Stimulated activated effector memory CD8-positive, alpha-beta T cell treated with anti-CD3 and anti-CD28 coated beads, Interleukin-12 subunit alpha, Interleukin-12 subunit beta, amount 100 ng/mL, for 72 hours (primary cell): ENCODE data around the gene AKT2.
"Not testable (repeated sequence)": the region's sequence is repeated elsewhere in the genome, so short reads cannot be mapped to it uniquely, and the experiment has no call there.

Source experiments
- ATAC-seq: fragments of 150-1000 bp; cut with Tn5 transposase; 2 replicates; pipeline ENCODE4 v1.10.0; 2021
- DNase-seq, 2 donors: peaks; one replicate each; pipeline ENCODE4 v3.0.0; 2021 to 2022; ENCODE audit warnings: low spot score in 2 of 2
- H3K27ac Mint-ChIP-seq: one replicate; pipeline ENCODE4 v1.8.0; 2022; ENCODE audit warnings: mild to moderate bottlenecking, mixed read lengths
- H3K36me3 Mint-ChIP-seq: one replicate; pipeline ENCODE4 v1.8.0; 2022; ENCODE audit warnings: mild to moderate bottlenecking, mixed read lengths
- H3K4me1 Mint-ChIP-seq: one replicate; pipeline ENCODE4 v1.8.0; 2022; ENCODE audit warnings: mixed read lengths
- H3K4me3 Mint-ChIP-seq: one replicate; pipeline ENCODE4 v1.8.0; 2022; ENCODE audit warnings: mild to moderate bottlenecking, mixed read lengths
- H3K9me3 Mint-ChIP-seq: one replicate; pipeline ENCODE4 v1.8.0; 2022; ENCODE audit warnings: mixed read lengths

The AKT2 gene

DNA sequence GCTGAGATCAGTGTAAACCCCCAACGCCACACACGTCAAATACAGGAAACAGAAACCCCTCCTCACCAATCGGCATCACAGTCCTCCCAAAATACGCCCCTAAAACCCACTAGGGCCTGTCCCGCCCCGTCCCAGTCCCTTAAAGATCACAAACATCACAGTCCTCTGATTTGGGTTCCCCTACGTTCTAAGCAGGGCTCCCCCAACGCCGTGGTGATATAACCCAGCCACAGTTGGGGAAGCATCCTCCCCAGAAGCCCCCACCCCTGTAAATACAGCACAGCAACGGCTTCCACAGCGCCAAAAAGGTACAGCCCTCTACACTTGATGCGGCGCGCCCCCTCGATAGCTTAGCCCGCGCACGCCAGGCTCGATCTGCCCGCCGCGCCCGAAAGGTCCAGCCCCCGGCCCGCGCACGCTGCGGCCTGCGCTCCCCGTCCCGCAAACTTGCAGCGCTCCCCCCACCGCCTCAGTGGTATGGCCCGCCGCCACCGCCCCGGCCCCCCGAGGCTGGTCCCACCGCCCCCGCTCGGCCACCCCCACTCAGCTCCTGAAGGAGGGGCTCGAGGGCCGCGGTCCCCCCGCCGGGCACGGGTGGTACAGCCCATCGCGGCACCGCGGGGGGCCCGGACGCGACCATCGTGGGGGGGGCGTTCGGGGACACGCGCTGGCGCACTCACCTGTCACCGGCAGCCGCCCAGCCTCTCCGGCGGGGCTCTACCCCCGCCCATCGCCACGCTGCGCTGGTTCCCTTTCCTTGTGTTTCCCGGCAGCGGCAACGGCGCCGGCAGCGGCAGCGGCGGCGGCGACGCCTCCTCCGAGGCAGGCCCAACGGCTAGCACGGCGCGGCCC, at the start of gene AKT2:
Gene AKT2, minus strand, starts transcription at position 845 of the 852 bp plus-strand sequence. CDS start 20,078 bp downstream, outside the sequence.
- DNase-seq: peak; percentile 71 to 92
- Mint-ChIP-seq H3K4me1 (peaks cover 53% of the 10 kb centered on the region), H3K36me3 (peaks cover 24% of the 10 kb centered on the region), H3K27ac (peak within 1 kb of the TSS; percentile 98), H3K4me3 (peak within 1 kb of the TSS; percentile 82), H3K9me3 (no peaks in the 10 kb centered on the region)
- ATAC-seq: peak; percentile 72

DNA sequence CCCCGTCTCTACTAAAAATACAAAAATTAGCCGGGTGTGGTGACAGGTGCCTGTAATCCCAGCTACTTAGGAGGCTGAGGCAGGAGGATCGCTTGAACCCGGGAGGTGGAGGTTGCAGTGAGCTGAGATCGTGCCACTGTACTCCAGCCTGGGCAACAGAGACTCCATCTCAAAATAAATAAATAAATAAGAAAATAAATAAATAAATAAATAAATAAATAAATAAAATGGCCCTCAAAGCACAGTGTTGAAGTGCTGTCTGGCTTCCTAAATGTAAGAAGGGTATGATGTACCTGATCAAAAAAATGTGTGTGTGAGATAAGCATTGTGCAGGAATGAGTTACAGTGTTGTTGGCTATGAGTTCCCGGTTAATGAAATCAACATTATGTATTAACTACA, 47.9 kb upstream of the AKT2 start:
- not testable (repeated sequence) for ATAC-seq, H3K9me3 Mint-ChIP-seq, H3K4me1 Mint-ChIP-seq, DNase-seq, H3K27ac Mint-ChIP-seq, H3K4me3 Mint-ChIP-seq
- peaks cover 83% of the 10 kb centered on the region for H3K36me3 Mint-ChIP-seq

DNA sequence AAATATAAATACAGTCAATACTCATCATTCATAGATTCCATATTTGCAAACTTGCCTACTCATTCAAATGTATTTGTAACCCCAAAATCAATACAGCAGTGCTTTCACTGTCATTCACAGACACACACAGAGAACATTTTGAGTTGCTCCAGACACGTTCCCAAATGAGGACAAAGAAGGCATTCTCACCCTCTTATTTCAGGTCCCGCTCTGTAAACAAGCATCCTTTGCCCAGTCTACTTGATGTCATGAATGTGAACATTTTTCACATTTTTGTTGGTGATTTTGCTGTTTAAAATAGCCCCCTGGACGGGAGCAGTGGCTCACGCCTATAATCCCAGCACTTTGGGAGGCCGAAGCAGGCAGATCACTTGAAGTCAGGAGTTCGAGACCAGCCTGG, 47.5 kb upstream of the AKT2 start:
- H3K9me3 Mint-ChIP-seq: no peaks in the 10 kb centered on the region
- no peak for DNase-seq
- H3K36me3 Mint-ChIP-seq: peaks cover 87% of the 10 kb centered on the region
- H3K4me1 Mint-ChIP-seq: no peaks in the 10 kb centered on the region
- no peak overlapping the region for H3K4me3 Mint-ChIP-seq
- ATAC-seq: no peak
- no peak overlapping the region for H3K27ac Mint-ChIP-seq

DNA sequence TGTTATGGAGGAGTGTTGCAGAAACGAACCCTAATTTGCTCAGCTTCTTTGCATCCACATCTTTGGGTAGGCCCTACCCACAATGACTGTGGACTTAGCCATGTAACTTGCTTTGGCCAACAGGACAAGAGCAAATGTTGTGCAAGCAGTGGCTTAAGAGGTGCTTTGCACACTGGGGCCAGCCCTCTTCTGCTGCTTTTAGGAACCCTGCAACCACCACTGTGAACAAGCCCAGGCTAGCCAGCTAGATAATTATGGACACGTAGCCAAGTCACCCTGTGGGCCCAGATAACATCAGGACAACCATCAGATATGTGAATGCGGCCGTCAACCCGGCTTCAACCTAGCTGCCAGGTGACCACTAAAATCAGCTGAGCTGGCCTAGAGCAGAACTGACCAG, 45.9 kb upstream of the AKT2 start:
- ATAC-seq (no peak), DNase-seq (no peak)
- no peaks in the 10 kb centered on the region for H3K4me1 Mint-ChIP-seq
- no peak overlapping the region for H3K27ac Mint-ChIP-seq
- no peaks in the 10 kb centered on the region for H3K9me3 Mint-ChIP-seq
- no peak overlapping the region for H3K4me3 Mint-ChIP-seq
- H3K36me3 Mint-ChIP-seq: peaks cover 100% of the 10 kb centered on the region

DNA sequence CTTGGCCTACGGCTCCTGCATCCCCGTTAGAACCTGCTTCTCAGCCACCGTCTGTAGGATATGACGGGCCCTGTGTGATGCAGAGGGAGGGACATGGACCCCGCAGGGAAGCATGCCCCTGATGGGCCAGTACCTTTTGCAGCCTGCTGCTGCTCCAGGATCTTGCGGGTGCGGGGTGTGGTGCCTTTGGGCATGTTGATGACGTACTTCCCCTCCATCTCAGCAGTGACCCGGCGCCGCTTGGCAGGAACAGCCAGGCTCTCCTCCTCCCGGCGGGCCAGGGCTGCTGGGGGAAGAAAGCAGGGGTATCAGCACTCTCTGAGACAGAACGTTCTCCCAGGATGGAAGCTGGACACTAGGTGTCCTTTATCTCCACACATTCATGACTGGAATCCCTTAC, 41.1 kb upstream of the AKT2 start:
- Mint-ChIP-seq H3K27ac (no peak overlapping the region), H3K36me3 (peaks cover 90% of the 10 kb centered on the region), H3K4me1 (no peaks in the 10 kb centered on the region), H3K4me3 (no peak overlapping the region), H3K9me3 (no peaks in the 10 kb centered on the region)
- no peak for ATAC-seq
- no peak for DNase-seq

DNA sequence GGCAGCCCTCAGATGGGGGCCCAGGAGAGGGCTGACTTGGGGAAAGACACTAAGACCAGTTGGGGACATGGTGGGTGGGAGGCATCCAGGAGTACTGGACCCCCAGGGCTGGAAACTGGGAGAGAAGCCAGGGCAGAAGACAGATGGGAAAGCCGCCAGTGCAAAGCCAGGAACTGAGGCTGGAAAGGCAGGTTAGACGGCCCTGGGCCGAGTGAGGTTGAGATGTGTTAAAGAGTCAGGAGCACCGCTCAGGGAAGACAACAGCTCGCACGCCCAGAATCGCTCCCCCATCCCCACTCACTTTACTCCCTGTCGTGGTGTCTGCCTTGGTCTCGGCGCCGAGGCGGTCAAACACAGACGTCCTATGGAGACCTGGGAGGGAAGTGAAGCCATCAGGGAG, 38.6 kb upstream of the AKT2 start:
- Mint-ChIP-seq H3K27ac (no peak overlapping the region), H3K36me3 (peaks cover 82% of the 10 kb centered on the region), H3K4me1 (peaks cover 10% of the 10 kb centered on the region), H3K9me3 (no peaks in the 10 kb centered on the region), H3K4me3 (no peak overlapping the region)
- ATAC-seq (no peak), DNase-seq (no peak)

DNA sequence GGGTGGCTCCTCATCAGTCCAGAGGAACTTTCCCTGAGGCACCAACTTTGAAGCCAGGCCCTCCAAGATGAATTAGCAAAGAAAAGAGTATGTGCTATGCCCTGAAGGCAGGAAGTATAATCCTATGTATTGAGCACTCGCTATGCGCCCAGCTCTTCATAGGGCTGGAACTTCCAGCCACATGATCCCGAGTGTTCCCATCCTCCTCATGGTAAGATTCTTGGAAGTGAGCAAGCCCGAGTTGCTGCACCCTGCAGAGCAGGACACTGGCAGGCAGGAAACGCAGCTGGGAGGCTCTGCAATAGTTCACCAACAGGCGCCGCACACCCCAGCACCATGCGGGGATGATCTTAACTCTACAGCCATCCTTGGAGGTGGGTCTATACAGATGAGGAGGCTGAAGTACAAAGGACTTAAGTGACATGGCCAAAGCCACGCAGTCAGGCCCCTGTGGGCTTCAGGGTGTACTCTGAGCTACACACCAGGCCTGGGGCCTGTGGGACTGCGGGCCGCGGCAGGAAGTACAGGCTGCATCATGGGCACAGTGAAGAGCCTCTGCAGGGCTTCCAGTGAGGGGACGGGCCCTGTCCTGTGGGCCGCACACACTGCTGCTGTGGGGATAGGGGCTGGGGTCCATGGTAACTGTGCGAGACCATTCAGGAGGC, 37.9 kb upstream of the AKT2 start:
- Mint-ChIP-seq H3K4me1 (peaks cover 10% of the 10 kb centered on the region), H3K9me3 (no peaks in the 10 kb centered on the region), H3K27ac (no peak overlapping the region), H3K4me3 (no peak overlapping the region), H3K36me3 (peaks cover 75% of the 10 kb centered on the region)
- peak; percentile 23 for ATAC-seq
- DNase-seq: no peak

DNA sequence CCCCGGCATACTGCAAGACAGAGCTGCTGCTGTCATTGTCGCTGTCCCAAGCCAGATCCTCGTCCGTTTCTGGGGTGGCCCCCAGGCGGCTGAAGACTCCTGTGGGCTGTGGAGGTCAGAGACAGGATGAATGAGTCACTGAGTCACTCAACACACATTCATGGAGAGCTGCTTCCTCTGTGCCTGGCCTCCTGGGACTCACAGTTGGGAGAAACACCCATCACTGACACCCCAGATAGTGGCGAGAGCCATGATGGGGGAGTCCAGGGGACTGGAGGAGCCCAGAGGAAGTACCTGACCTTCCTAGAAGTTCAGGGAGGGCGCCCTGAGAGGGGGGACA, 37.1 kb upstream of the AKT2 start:
- no peak for ATAC-seq
- no peak for DNase-seq
- H3K36me3 Mint-ChIP-seq: peaks cover 73% of the 10 kb centered on the region
- no peaks in the 10 kb centered on the region for H3K9me3 Mint-ChIP-seq
- H3K27ac Mint-ChIP-seq: no peak overlapping the region
- peaks cover 10% of the 10 kb centered on the region for H3K4me1 Mint-ChIP-seq
- no peak overlapping the region for H3K4me3 Mint-ChIP-seq

DNA sequence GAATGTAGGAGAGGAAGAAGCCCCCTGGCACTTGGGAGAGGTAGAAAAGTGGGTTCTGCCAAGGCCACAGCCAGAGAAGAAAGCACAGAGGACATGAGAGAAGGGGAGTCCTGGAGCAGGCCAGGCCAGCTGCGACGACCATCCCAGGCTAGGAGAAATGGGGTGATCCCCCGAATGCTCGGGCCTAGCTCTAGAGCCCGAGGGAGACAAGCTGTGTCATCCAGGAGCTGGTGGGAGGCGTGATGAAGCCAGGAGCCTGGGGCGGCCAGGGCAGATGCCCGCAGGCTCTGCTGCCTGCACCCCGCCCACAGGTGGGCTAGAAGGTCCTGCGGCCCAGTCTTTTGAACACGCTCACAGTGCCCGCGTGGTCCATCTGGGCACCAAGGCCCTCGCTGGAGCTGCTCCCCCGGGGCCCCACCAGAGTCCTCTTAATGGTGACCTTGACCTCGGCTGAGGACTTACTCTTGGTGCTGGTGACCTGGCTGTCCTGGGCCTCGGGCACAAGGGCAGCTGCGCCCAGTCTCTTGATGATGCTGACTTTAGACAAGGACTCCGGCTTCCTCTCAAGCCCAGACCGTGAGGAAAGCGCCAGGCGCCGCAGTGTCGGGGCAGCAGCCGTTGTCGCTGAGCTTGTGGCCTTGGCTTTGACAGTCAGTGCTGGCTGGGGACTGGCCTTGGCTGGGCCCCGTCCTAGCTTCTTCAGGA, 36.6 kb upstream of the AKT2 start:
- ATAC-seq: no peak
- peaks cover 70% of the 10 kb centered on the region for H3K36me3 Mint-ChIP-seq

DNA sequence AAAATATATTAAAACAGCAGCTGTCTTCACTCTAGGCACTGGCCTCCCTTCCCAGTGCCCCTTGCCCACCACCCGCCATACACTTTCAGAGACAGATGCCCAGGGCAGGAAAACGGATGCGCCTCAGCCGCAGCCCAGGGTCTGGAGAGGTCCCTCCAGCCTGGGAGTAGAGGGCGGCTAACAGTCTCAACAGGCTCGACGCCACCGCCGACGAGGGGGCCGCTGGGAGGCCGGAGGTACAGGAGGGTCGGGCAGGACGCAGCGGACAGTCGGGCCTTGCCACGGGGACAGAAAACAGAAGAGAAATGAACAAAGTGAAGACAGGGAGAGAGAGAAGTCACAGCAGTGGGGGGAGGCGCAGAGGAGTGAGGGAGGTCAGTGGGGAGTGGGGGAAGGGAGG, 35.9 kb upstream of the AKT2 start:
- Mint-ChIP-seq H3K9me3 (no peaks in the 10 kb centered on the region), H3K4me1 (peaks cover 10% of the 10 kb centered on the region), H3K27ac (peak overlapping the region; percentile 72), H3K4me3 (no peak overlapping the region), H3K36me3 (peaks cover 64% of the 10 kb centered on the region)
- no peak for ATAC-seq
- DNase-seq: no peak

More for the DNA sequence above, 36.6 kb upstream of the AKT2 start:
- Mint-ChIP-seq H3K27ac (peak overlapping the region; percentile 72), H3K4me3 (no peak overlapping the region), H3K9me3 (no peaks in the 10 kb centered on the region), H3K4me1 (peaks cover 10% of the 10 kb centered on the region)
- no peak for DNase-seq

DNA sequence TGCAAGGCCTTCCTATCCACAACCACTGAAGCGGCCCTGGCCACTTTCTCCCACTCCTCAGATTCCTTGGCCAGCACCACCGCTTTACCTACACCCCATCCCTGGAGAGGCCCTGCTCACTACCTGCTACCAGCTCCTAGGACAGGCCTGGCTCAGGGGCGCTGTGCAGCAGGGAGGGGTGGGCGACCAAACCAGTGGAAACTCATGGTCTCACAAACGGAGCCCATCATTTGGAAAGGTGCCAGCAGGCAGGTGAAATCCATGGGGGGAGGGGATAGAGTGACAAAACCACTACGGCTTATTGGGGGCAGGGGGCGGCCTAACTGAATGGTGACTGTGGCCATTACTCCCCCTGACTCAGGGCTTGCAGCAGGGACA, 35.4 kb upstream of the AKT2 start:
- Mint-ChIP-seq H3K4me1 (peaks cover 10% of the 10 kb centered on the region), H3K36me3 (peaks cover 58% of the 10 kb centered on the region), H3K4me3 (no peak overlapping the region), H3K27ac (peak overlapping the region; percentile 88), H3K9me3 (no peaks in the 10 kb centered on the region)
- no peak for ATAC-seq
- DNase-seq: no peak

DNA sequence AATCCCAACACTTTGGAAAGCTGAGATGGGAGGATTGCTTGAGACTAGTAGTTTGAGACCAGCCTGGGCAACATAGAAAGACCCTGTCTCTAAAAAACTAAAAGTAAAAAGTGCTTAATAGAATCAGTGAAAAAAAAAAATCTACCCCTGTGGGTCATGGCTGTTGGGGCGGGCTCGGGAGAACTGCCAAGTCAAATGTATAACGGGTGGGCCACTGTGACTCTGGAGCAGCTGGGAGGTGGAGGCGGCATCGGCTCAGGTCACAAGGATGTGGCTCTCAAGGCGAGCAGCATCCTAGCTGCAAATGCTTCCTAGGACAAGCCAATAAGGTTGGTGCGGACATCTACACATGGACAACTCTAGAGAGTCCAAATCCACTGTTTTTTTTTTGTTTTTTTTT, 32.2 kb upstream of the AKT2 start:
- DNase-seq (no peak), ATAC-seq (no peak)
- peaks cover 10% of the 10 kb centered on the region for H3K4me1 Mint-ChIP-seq
- no peaks in the 10 kb centered on the region for H3K9me3 Mint-ChIP-seq
- no peak overlapping the region for H3K4me3 Mint-ChIP-seq
- H3K27ac Mint-ChIP-seq: peak overlapping the region; percentile 74
- peaks cover 31% of the 10 kb centered on the region for H3K36me3 Mint-ChIP-seq

DNA sequence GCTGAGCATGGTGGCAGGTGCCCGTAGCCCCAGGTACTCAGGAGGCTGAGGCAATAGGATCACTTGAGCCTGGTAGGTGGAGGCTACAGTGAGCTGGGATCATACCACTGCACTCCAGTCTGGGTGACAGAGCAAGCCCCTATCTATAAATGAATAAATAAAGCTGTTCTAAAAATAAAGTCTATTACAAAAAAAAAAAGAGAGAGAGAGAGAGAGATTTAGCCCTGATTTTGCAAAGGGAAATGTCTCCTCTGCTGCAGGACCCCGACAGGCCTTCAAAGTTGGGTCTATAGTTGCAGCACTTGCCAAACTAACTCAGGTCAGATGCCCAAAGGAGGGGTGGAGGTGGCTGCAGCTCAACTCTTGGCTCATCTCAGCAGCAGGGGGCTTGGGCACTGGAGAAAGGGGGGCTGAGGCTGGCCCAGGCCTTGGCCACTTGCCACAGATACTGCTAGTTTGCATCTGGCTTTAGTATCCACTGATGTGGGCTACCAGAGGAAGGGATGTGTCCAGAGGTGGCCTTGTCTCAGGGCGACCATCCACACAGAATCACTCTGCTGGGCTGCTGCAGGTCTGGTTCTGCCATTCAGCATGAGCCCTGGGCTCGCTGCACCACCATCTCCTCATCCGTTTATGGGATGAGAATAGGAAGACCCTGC, 30.8 kb upstream of the AKT2 start:
- Mint-ChIP-seq H3K27ac (no peak overlapping the region), H3K4me3 (no peak overlapping the region), H3K9me3 (no peaks in the 10 kb centered on the region), H3K4me1 (peaks cover 10% of the 10 kb centered on the region), H3K36me3 (peaks cover 22% of the 10 kb centered on the region)
- DNase-seq: no peak
- ATAC-seq: no peak

DNA sequence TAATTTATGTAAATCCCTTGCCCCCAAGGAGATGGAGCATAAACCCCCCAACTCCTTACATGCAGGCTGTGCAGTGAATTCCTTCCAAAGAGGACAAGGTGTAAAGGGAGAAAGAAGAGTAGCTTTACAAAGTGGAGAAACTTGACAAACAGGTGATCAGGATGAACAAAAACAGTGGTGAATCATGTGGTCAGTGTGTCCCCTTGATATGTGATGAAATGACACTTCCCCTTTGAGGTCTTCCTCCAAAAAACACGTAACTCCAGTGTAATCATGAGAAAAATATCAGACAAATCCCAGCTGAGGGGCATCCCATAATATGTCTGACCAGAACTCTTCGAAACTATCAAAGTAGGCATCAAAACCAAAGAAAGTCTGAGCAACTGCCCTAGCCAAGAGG, 29.5 kb upstream of the AKT2 start:
- DNase-seq: no peak
- ATAC-seq: no peak
- Mint-ChIP-seq H3K27ac (no peak overlapping the region), H3K4me1 (no peaks in the 10 kb centered on the region), H3K36me3 (peaks cover 11% of the 10 kb centered on the region), H3K4me3 (no peak overlapping the region), H3K9me3 (no peaks in the 10 kb centered on the region)

DNA sequence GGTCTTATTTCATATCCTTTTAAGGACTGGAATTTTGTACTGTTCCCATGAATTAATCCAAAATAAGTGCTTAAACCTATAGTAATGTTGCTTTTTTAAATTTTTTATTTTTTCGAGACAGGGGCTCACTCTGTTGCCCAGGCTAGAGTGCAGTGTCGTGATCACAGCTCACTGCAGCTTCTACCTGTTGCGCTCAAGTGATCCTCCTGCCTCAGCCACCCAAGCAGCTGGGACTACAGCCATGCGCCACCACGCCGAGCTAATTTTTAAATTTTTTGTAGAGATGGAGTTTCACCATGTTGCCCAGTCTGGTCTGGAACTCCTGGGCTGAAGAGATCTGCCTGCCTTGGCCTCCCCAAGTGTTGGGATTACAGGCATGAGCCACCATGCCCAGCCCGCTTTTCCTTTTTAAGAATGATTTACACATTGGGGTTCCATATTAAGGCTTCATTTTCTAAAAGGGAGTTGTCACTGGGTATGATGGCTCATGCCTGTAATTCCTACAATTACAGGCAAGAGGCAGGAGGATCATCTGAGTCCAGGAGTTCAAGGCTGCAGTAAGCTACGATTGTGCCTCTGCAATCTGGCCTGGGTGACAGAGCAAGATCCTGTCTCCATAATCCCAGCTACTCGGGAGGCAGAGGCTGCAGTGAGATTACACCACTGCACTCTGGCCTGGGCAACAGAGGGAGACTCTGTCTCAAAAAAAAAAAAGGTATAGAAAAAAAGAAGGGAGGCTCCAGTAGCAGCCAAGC, 28.3 kb upstream of the AKT2 start:
- Mint-ChIP-seq H3K4me1 (no peaks in the 10 kb centered on the region), H3K27ac (no peak overlapping the region), H3K4me3 (no peak overlapping the region), H3K36me3 (peaks cover 8% of the 10 kb centered on the region), H3K9me3 (no peaks in the 10 kb centered on the region)
- ATAC-seq (no peak), DNase-seq (no peak)
